Hindlimb muscle (tissue), 1 donor: ENCODE measurements around the gene RBPJL. TPM values are rescaled to one million over a fixed set of nuclear protein-coding genes. Genes with fewer than 3 reads are reported as not detected.

Source experiments
- DNase-seq: peaks from one replicate; pipeline ENCODE4 v3.0.0-alpha.2; 2013
- polyA plus RNA-seq: library from polyadenylated mRNA; unstranded; fragments of 120-200 nt; gene quantifications from one replicate; pipeline ENCODE4 v1.2.1, GENCODE V29; 2013; ENCODE audit not compliant: insufficient read length

The RBPJL gene
- polyA plus RNA-seq, 1 donor, result not detected

- DNase-seq, result no peak
Observed at GRCh38 chr20:45317826-45318225, 11.2 kb downstream of the RBPJL start.

- no peak for DNase-seq
Observed at GRCh38 chr20:45318386-45318939, 11.8 kb downstream of the RBPJL start.

- DNase-seq, result no peak
Observed at GRCh38 chr20:45318948-45319347, 12.3 kb downstream of the RBPJL start.

GRCh38 chr20:45320948-45321595, 14.4 kb downstream of the RBPJL start:
- no peak for DNase-seq

- DNase-seq, result peak; percentile 26
Observed at GRCh38 chr20:45322952-45323383, 16.3 kb downstream of the RBPJL start.

GRCh38 chr20:45323731-45324130, 17.1 kb downstream of the RBPJL start:
- no peak for DNase-seq

- DNase-seq, result no peak
Observed at GRCh38 chr20:45325371-45325770, 18.7 kb downstream of the RBPJL start.

GRCh38 chr20:45328451-45328850, 21.8 kb downstream of the RBPJL start:
- no peak for DNase-seq

GRCh38 chr20:45329497-45330319, 23.1 kb downstream of the RBPJL start:
- no peak for DNase-seq

GRCh38 chr20:45330476-45330875, 23.8 kb downstream of the RBPJL start:
- DNase-seq, result no peak

- DNase-seq, result no peak
Observed at GRCh38 chr20:45336530-45337366, 30.1 kb downstream of the RBPJL start.

- no peak for DNase-seq
Observed at GRCh38 chr20:45337367-45338120, 30.9 kb downstream of the RBPJL start.

- no peak for DNase-seq
Observed at GRCh38 chr20:45338121-45339030, 31.7 kb downstream of the RBPJL start.

GRCh38 chr20:45339084-45339483, 32.4 kb downstream of the RBPJL start:
- DNase-seq, result no peak

GRCh38 chr20:45339799-45340198, 33.2 kb downstream of the RBPJL start:
- no peak for DNase-seq

- no peak for DNase-seq
Observed at GRCh38 chr20:45340236-45340847, 33.7 kb downstream of the RBPJL start.

GRCh38 chr20:45340951-45341350, 34.3 kb downstream of the RBPJL start:
- DNase-seq, result no peak

GRCh38 chr20:45341579-45341938, 34.9 kb downstream of the RBPJL start:
- no peak for DNase-seq

- DNase-seq, result no peak
Observed at GRCh38 chr20:45341939-45342854, 35.6 kb downstream of the RBPJL start.
